ENCODE data around the gene TNFSF8.
A peak's percentile ranks its signal among the peaks of the same experiment; 100 is the strongest.

The TNFSF8 gene

GRCh38 chr9:114869845-114870244, 60.5 kb downstream of the TNFSF8 start:
- DNase-seq (ENCODE audit: low read depth, low spot score) = peak; percentile 42

GRCh38 chr9:114869378-114869777, 61.0 kb downstream of the TNFSF8 start:
- no peak for DNase-seq (ENCODE audit: low read depth, low spot score)

GRCh38 chr9:114867327-114867726, 63.1 kb downstream of the TNFSF8 start:
- DNase-seq (ENCODE audit: low read depth, low spot score) = no peak

DNA sequence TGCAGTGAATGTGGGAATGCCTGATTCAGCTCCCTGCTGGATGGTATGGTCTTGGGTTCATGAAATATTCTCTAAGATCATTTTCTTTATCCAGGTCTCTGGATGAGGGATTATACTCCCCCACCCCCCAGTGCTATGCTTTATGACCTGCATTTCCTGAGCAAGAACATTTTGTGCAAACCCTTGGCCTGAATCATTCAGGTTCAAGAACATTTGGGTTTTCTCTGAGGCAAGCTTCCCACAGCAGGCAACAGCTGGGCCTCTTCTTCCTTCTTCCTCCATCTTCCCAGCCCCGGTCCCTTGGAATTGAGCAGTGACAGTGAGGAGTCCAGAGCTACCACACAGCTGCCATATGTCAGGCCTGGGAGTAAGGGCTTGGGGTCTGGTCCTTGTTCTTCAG, 65.9 kb downstream of the TNFSF8 start:
- DNase-seq (ENCODE audit: low read depth, low spot score) = no peak

DNA sequence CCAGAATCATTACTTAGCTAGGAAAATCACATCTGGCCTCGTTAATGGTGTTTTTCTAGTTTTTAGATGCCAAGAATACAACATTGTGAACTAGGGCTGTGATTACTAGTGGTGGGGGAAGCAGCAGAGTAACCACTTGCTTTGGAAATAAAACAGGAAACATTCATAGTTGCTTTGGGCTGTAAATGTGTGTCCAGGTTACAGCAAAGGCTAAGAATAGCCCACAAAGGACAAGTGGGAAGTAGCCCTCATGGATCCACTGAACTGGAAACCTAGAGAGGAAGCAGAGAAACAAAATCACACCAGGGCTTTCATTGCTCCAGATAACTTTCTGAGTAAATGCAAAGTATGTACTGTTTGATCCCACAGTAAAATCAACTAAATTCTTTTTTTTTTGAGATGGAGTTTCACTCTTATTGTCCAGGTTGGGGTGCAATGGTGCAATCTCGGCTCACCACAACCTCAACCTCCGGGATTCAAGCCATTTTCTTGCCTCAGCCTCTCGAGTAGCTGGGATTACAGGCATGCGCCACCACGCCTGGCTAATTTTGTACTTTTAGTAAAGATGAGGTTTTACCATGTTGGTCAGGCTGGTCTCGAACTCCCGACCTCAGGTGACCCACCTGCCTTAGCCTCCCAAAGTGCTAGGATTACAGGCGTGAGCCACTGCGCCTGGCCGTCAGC, 68.3 kb downstream of the TNFSF8 start:
- no peak for DNase-seq (ENCODE audit: low read depth, low spot score)

DNA sequence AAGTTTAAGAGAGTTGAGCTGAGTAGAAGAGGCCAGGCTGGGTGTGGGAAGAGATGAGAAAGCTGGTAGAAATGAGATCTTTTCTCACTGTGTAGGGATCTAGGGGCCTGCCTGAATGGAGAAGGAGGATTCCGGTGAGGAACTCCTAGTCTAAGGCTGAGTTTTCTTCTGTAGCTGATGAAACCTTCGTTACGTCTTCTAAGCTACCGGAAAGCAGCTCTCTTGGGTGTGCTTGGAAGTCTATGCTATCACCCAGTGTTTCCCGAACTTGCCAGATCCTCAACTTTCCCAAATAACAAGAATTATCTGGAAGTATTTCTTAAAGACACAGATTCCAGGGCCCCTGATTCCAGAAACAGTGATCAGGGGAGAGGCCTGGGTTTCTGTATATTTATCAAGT, 69.1 kb downstream of the TNFSF8 start:
- DNase-seq (ENCODE audit: low read depth, low spot score) = no peak

- DNase-seq (ENCODE audit: low read depth, low spot score) = no peak
Measured at GRCh38 chr9:114860187-114860586, 70.2 kb downstream of the TNFSF8 start.

DNA sequence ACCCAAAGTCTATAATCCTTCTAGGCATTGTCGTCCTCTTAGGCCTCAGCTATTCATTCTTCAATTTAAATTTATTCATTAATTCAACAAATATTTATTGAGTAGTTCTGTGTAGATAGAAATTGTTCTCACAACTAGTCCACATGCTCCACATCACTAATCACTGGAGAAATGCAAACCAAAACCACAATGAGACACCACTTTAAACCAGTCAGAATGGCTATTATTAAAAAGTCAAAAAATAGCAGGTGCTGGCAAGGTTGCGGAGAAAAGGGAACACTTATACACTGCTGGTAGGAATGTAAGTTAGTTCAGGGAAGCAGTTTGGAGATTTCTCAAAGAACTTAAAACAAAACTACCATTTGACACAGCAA, 73.5 kb downstream of the TNFSF8 start:
- DNase-seq (ENCODE audit: low read depth, low spot score) = no peak

DNA sequence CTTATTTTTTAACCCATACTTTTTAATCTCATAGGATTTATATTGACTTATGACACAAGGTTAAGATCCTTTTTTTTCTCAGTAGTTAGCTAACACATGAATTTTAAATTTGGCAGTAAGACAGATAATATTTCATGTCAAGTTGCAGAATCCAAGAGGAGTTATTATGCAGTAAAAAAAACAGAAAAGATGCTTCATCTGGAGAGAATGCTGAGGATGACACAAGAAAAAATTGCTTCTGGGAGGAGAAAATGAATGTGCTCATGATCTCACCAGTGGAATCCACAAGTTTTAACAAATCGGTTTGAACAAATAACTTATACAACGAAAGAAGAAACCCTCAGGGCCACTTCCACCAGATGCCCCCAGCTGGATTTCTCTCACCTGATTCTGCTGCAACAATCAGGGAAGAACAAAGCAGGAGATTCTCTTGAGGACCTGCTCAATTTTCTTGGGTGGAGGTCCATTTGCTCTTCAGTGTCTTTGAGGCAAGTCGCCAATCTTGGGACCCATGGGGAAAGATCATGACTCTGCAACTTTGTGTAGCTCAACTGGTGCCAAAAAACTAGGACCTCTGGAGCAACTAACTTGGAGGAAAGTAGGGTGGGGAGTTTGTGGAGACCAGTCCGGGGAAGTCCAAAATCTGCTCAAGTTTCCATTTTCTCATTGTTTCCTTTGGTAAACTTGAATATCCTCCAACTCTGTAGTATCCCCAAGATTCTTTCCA, 74.0 kb downstream of the TNFSF8 start:
- no peak for DNase-seq (ENCODE audit: low read depth, low spot score)

- DNase-seq (ENCODE audit: low read depth, low spot score) = no peak
Measured at GRCh38 chr9:114855488-114855887, 74.9 kb downstream of the TNFSF8 start.

DNA sequence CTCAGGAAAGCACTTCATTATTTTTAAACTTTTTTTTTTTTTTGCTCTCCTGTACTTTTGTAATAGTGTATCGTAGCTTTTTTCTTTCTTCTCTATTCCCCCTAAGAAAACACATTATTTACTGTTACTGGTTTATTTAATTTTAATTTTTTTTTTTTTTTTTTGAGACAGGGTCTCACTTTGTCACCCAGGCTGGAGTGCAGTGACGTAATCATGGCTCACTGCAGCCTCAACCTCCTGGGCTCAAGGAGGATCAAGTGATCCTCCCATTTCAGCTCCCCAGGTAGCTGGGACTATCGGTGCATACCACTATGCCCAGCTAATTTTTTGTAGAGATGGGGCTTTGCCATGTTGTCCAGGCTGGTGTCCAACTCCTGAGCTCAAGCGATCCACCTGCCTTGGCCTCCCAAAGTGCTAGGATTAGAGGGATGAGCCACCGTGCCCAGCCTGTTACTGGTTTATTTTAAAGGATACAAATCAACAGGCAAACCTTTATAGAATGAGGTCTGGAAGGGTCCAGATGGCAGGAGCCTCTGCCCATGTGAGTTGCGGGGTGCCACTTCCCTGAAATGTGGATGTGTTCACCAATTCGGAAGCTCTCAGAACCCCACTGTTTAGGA, 75.5 kb downstream of the TNFSF8 start:
- no peak for DNase-seq (ENCODE audit: low read depth, low spot score)

GRCh38 chr9:114853071-114853855, 77.1 kb downstream of the TNFSF8 start:
- no peak for DNase-seq (ENCODE audit: low read depth, low spot score)

DNA sequence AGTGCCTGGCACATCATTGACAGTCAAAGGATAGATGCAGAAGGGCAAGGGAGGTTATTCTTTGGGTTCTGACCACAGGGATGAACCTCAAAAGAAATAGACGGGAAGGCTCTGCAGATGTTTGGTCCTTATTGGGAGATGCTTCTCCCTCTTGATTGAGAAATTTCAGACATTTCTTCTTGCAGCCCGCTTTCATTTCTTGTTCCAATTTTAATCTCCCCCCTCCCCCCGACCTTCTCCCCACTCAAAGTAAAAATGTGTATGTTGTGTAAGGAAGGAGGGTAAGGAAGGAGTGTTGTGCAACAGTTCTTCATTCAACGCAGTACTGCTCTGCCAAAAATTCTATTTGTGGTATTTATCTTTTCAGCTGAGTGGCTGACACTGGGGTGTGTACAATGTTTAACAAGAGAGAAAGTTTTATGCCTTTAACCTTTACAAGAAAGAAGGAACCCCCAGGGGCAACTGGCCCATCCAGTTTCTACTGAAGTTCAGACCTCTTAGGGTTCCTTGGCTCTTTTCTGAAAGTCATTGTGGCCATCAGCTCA, 78.3 kb downstream of the TNFSF8 start:
- no peak for DNase-seq (ENCODE audit: low read depth, low spot score)

- DNase-seq (ENCODE audit: low read depth, low spot score) = no peak
Measured at GRCh38 chr9:114851306-114851705, 79.1 kb downstream of the TNFSF8 start.
